Brain pericyte (primary cell): ENCODE measurements around the gene PIGR.

Source experiments
- DNase-seq: peaks from one replicate; pipeline ENCODE4 v3.0.0-alpha.2; 2012; ENCODE audit warnings: low read depth, low spot score

The PIGR gene, protein sequence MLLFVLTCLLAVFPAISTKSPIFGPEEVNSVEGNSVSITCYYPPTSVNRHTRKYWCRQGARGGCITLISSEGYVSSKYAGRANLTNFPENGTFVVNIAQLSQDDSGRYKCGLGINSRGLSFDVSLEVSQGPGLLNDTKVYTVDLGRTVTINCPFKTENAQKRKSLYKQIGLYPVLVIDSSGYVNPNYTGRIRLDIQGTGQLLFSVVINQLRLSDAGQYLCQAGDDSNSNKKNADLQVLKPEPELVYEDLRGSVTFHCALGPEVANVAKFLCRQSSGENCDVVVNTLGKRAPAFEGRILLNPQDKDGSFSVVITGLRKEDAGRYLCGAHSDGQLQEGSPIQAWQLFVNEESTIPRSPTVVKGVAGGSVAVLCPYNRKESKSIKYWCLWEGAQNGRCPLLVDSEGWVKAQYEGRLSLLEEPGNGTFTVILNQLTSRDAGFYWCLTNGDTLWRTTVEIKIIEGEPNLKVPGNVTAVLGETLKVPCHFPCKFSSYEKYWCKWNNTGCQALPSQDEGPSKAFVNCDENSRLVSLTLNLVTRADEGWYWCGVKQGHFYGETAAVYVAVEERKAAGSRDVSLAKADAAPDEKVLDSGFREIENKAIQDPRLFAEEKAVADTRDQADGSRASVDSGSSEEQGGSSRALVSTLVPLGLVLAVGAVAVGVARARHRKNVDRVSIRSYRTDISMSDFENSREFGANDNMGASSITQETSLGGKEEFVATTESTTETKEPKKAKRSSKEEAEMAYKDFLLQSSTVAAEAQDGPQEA

DNA sequence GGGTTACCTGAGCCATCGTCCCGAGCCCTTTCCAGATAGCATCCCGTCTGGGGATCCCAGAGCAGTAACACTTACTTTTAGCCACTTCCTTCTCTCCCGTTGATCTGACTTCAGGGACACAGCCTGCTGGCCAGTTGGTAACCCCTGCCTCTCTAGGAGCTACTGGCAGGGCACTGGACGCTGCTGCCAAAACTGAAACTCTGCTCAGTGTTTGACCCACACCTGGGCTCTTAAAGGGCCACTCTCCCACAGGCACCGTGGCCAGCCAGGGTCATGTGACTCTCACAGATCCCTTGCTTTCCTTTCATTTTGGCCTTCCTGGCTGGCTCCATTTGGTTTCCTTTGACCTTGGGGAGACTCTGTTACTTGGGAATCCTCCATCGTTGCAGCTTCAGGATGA is at the start of gene PIGR:
Gene PIGR (minus strand): TSS at position 206 of the 400 bp plus-strand sequence. CDS start 5,935 bp downstream, outside the sequence.
- no peak for DNase-seq

DNA sequence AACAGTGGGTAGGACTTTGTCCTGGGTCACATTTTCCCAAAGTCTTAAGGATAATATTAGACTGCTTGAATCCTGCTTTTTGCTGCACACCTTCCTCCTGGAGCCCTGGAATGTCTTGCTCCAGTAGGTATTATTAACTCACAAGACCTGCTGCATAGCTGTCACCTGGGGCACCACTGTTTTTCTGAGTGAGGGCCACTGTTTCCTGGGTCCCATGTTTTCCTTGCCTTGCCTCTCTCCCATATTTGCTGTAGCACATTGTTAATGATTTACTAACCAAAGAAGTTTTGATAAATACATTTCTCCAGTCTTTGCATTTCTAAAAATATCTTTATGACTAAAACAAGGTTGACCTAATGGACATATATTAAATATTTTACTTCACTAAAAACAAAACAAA is 46.5 kb upstream of the PIGR start:
- no peak for DNase-seq

DNA sequence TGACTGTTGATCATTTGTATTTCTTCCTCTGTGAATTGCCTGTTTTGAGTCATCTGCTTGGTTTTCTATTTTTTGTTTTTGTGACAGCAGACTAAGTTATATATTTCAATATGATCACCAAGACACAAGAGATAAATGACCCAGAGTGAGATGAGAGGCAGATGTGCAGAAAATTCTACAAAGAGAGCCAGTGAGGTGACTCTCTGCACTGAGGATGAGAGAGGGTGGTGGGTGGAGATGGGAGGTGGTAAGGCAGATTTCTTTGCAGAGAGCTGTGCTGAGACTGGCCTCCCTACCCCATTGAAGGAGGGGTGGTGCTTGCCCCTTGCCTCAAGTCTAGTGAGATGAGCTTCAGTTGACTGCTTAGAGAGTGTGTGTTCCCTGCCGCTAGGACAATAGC is 41.6 kb upstream of the PIGR start:
- DNase-seq: no peak

DNA sequence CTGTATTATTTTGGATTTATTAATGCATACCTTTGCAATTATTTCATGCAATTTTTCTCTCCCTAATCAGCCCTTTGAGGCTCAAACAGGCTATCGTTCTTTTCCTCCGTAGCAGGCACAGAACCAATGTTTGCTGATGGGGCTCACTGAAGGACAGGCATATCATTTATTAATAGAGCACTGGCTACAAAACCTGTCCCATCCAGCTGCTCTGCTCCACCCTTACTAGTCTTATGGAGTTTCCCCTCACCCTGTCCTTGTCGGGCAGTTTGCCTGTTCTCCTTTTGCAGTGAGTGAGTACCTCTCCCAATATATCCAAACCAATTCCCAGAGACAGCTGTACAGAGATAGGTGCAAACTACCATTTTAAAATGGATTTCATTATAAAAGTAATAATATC is 40.6 kb upstream of the PIGR start:
- no peak for DNase-seq

DNA sequence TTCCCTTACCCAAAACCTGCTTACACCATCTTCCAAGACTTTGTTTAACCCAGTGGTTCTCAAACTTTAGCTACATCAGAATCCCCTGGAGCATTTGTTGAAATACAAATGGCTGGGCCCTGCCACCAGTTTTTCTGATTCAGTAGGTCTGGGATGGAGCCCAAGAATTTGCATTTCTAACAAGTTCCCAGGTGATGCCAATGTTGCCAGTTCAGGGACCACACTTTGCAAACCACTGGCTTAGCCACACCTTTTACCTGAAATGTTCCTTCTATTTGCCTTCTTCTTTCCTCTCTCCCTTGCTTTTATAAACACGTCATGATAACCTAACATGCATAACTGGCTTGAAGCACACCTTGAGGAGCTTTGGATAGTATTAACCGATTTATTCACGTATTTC is 40.1 kb upstream of the PIGR start:
- DNase-seq: no peak

DNA sequence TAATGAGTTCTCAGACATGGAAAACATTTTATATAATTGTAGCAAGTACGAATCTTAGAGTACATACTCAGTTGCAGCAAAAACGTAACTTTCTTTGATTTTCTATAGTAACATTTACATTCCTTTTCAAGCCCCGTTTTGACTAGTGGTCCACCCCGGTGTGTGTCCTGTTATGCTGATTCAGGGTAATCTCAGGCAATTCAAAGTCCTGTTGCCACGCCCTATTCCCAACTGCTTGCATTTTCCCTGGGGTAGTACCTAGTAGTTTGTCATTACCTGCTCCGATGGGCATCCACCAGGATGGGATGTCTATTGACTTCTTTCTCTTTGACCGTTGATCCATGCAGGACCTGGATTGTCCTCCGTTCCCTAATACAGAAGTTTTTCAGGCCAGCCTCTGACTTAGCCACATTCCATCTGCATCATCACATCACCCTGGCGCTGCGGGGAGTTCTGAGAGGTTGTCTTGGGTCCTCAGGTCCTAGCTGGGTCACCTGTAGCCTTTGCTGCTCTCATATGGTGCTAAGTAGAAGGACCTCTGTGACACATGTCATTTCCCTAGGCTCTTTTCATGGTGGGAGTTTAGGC is 39.0 kb upstream of the PIGR start:
- DNase-seq: no peak

DNA sequence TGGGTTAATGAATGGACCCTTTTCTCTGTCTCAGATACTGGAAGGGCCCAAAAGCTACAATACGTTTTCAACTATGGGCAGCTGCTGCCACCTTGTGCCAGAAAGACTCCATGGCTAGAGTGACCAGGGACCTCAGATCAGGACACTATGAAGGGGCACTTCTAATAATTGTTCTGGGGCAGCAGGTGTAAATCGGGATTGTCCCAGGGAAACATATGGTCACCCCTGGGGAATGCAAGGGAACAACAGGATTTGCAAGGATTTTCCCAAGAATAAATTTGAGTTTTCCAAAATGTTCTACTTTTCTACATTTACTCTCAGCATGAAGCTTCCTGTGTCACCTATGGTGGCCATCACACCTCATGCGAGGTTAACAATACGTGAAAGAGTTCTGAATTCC is 36.0 kb upstream of the PIGR start:
- DNase-seq: no peak

DNA sequence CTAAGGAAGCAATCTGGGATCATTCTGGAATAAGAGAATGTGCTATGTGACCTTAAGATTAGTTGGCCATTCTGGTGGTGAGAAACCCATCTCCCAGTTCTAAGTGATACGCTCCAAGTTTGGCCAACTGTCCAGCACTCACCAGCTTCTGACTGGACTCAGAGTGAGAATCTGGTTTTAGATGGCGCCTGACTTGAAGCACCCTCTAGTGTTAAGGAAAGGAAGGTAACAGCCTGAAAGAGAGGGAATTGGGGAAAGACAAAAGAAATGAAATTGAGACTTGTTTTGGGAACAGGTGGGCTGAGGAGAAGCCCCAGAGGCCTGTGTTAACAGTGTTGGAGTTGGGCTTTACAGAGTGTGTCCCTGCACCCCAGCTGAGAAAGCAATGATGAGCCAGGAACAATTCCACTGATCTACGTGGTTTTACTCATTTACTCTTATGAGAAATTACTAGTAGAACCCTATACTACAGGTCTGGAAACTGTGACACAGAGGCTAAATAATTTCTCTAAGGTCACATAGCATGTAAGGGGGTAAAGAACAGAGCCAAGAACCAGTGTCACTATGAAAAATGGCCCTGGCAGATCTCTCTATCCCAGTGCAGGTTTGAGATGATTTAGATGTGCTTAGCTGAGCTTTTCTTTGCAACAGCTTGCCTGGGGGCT is 33.2 kb upstream of the PIGR start:
- no peak for DNase-seq

DNA sequence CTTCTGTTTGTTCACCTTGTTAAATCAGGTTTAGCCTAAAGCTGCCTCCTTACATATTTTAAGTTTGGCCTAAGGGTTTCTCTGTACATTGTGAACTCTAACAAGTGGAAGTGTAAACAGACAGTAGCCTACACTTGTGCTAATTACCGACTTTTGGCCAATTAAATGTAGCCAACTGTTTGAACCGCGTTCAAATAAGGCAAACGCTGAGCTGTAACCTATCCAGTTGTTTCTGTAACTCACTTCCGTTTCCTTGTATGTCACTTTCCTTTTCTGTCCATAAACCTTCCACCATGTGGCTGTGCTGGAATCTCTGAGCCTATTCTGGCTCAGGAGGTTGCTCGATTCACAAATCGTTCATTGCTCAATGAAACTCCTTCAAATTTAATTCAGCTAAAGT is 32.0 kb upstream of the PIGR start:
- DNase-seq: no peak

DNA sequence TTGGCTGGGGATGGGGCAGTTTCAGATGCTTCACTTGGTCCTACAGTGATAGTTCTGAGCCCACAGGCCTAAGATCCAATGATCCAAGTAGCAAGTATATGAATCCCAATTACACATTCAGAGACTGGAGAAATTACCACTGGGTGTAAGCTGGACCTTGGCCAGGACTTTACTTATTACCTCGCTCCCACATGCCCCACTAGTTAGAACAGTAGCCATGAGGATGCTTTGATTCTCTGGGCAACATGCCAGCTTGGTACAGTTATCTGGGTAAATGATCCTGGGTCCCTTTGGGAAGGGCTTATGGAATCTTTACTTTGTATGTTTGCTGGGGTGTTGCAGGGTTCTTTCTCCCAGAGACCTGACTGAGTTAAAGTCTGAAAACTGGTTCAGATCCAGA is 29.0 kb upstream of the PIGR start:
- no peak for DNase-seq

DNA sequence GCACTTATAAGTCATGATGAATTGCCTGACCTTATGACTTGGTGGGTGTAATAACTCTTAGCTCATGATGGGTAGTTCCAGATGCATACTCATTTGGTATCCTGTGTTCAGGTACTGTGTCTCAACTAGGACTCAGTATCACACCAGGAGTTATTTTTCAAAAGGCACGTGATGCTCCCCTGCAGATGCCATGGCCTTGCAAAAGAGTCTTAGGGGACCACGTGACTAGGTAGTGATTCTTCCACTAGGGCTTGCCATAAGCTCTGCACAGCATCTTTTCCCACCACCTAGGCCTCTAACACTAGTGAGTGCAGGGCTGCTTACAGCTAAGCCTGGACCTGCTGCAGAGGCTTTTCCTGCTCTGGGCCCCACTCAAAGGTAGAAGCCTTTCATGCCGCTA is 27.9 kb upstream of the PIGR start:
- no peak for DNase-seq

DNA sequence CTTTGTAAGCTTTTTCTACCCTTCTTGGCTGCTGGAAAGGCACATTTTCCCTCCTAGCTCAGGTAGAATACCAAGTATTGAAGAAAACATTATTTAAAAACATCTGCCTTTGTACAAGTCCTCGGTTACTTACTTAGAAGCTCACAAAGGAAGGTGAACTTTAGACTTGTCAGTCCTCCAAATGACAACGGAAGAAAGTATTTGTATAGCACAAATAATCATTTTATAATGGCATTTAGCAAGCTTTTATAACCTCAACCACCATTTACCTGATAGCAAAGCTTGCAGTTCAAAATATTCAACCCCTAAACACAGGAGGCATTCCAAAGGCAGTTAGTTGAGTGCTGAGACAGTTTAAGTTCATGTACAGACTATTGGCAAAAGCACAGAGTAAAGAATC is 26.5 kb upstream of the PIGR start:
- no peak for DNase-seq

DNA sequence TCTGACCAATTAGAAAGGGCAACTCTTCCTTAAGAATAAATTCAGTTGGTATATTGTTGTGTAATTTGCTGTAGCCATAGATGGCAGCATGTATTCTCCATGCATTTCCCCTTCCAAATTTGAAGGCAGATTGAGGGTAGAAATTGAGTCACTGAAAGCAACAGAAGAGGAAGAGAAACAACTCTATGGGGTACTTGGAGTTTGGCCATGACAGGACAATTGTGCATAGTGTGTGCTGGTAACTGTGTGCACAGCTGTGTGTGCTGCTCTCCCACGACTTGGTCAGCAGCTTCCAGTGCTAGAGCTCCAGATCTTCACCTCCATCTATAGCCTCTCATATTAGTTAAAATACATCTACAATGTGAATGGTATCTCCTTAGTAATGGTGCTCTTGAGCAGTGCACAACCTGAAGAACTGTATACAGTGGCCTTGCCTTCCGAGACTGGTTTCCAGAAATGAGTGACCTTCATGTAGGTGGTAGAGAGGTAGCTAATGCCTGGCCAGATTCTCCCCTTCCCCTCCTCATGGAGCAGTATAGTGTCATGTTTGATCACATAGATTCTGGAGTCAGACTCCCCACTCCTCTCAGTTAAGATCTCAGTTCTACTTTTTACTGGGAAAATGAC is 24.9 kb upstream of the PIGR start:
- no peak for DNase-seq

DNA sequence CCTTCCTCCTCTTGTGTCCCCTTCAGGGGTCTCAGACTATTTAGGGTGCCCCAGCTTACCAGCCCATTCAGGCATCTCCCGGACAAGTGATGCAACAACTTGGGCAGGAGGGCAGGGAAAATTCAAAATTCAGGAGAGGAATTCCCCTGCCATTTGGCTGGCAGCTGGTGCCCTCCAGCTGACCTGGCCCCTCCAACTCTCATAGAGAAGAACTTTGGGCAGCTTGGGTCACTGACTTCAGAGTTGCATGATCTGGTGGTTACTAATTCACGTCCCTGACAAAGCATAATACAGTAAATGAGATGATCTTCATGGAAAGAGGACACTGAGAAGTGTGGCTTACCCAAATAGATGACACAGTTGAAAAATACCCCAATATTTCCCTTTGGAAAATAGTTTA is 24.2 kb upstream of the PIGR start, which contains the start of gene FCAMR:
Gene FCAMR (minus strand): TSS at position 15 of the 400 bp plus-strand sequence. CDS start 335 bp downstream, outside the sequence.
- no peak for DNase-seq

DNA sequence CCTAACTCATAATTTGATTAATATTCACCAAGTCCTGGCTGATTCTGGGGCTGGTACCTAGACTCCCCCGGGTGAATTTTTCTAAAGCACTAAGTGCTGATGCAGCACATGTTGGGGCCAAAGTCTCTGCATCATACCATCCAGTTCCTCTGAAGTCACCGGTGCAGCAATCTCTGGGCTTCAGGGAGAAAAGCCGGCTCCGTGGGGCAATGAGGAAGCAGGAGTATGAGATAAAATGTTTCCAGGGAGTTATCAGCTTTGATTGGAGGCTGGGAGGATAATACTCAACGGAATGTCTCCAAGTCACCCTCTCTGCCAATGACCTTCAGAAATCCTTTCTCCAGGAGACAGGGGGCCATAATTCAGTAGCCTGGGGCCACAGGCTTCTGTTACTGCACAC is 22.8 kb upstream of the PIGR start:
- no peak for DNase-seq

DNA sequence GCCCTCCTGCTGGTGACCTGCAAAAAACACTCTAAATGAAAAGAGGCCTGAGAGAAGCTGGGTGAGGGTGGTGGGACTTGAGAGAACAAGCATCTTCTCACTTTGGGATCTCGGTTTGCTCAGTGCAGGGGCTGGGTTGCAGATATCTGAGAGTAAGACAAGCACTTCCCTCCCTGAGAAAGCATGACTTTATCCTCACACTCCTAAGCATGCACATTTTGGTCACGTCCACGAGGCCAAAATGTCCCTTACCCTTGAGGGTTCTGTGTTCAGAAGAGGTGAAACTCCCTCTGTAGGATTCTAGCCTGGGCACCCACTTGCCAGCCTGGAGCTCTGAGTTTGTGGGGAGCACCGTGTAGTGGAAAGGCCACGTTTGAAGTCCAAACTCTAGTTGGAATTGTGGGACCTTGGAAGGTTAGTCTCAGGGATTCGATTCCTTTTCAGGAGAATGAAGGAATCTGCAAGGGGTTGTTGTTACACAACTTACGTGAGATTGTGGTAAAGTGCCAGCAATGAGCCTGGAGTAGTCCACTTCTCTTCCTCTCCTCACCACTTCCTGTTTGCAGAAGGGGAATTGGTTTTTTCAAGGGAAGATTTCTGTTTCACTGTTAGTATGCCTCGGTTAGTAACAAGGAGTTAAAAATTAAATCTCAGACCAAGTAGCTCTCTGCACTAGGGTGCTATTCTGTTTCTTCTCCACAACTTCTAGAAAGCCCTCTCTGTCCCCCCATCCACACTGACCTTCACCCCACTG is 21.0 kb upstream of the PIGR start:
- no peak for DNase-seq

DNA sequence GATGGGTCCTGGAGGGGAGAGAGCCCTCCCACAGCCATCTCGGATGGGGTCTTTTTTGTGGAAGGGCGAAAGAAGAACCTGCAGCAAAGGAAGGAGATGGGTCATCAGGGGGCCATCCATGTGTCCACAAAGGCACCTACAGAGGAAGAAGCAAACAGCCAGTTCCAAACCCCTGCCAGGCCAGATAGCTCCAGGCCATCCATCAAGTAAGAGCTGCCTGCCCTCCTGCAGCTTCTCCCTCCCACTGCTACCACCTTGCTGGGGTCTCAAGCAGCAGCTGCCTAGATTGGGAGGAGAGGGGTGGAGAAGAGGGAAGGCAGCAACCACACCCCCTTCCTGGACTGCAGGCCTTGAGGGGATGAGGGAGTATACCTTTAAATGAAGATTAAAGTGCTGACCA is 19.5 kb upstream of the PIGR start:
- no peak for DNase-seq

DNA sequence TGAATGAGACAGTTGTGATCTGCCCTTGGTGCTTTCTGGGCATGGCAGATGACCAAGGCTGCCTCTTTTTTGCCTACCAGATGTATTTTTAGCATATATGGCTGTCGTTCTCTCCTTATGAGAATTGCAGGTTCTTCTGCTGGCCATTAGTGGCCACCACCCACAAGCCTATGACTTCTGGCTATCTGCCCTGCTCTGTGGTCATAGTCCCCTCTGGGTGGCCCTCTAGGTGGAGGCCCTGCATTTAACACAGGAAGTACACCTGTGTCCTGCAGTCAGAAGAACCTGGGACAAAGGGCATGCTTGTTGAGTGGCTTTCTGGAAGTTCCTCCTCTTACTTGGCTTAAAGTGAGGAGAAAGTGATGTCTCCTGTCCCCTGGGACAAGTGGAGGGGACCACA is 17.5 kb upstream of the PIGR start:
- DNase-seq: no peak

DNA sequence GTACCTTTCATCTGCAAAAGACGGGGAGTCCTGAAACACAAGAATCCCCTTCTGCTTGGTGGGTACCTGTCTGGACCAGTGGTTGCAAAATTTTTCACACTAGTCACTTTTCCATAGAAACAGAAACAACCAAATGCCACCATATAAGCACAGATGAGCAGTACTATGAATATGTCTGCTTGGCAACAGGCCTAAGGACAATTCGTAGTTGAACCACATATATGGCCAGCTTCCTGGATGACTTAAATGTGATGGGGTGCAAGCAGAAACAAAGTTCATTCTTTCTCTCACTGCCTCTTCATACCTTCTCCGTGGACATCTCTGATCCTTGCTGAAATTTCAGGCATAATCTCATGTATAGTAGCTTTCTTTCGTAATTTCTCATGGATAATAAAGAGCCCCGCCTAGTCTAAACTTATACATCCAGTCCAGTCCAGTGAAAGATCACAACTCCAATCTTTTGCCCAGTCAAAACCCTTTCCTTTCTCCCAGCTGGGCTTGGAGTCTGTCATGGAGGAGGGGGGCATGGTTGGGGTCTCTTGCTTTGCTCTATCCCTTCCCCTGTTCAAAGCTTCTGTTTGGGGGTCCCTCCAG is 16.9 kb upstream of the PIGR start:
- DNase-seq: no peak

DNA sequence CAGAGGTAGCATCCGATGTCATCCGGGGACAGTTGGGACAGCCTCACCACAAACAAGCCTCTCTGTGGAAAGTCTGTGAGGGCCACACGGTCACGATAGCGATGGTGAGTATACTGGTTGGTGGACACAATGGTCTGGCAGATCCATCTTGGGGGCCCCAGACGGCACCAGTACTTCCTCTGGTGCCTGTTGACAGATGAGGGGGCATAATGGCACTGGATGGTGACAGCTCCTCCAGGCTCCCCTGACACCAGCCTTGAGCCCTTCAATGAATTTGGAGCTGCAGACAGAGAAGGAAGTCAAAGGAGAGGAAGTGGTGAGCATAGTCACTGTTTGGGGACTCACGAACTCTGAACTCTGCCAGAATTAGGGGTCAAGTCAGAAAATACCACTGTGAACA is 16.0 kb upstream of the PIGR start:
- DNase-seq: no peak

DNA sequence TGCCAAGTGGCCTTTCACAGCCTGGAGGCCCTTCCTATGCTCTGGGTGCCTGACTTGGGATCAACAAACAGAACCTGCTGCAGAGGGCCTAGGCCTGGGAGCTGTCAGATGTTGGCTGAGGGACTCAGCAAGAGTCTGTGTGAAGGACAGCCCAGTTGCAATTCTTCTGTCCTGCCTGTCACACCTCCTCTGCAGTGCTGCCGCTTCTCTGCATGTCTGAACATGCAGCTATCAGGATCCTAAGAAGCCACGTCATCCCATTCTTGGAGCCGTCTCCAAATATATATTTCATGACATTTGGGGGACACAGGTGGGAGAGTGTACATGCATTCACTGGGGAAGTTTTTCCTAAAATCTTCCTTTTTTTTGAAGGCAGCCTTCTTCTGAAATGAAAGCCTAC is 15.4 kb upstream of the PIGR start:
- DNase-seq: no peak
